Smooth muscle cell of the brain vasculature (primary cell): ENCODE measurements around the gene ADAMTSL5.
"Not testable (repeated sequence)": the region's sequence is repeated elsewhere in the genome, so short reads cannot be mapped to it uniquely, and the experiment has no call there.

Source experiments
- DNase-seq: peaks from one replicate; pipeline ENCODE4 v3.0.0-alpha.2; 2012; ENCODE audit warnings: low read depth, low spot score

Gene ADAMTSL5

DNA sequence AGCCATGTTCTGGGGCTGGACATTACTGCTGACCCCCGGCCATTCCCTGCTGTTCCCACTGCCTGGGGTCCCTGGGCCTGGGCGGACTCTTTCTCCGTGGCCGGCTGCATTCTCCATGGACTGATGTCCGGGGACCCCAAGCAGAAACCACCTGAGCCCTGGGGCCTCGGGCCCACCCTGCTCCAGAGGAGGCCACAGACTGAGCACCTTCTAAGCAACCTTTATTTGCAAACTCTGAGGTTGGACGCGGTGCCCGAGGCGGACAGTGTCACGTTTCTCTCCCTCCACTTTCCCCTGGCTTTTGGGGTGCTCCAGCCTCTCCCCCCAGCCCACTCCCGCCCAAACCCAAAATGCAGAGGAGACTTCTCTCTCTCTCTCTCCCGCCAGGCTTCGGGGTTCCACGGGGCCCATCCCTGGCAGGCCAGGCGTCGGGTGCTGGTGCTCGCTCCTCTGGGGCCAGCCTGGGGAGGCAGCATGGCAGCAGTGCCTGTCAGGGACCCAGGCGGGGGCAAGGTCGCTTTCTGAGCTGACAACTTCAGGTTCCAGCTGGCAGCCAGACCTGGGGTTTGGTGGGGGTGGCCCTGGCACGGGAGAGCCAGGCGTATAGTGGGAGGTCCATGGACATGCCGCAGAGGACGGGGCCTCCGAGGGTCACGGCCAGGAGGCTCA is 31.5 kb downstream of the ADAMTSL5 start:
- no peak for DNase-seq

DNA sequence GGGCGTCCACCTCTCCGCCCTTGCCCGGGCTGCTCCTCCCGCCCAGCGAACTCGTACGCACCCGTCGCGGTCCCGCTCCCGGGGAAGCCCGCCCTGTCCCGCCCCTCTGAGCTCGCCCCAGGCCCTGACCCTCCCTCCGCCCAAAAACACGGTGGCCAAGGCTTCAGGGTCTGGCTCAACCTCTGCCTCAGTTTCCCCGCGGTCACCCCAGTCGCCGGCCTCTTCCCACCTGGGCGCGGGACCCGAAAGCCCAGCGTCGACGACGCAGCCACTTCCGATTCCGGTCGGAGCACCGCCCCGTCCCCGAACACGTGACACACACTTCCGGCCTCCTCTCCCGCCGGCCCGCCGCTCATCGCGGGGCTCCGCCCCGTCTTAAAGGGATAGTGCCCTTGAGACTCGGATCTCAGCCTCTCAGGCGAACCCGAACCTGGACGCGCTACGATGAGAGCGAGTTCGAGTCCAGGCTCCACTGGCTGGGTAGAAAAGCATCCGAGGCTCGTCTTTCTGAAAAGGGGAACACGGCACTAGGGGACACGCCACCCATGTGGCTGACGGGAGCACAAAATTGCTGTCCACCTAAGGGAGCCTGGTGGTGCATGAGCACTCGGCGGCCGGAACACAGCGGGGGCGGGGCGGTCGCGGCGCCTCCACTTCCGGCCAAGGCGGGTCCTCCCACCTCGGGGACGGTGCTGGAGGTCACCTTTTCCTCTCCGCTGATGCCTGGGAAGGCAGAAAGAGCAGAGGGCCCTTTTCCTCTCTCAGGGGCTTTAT is 33.7 kb downstream of the ADAMTSL5 start, which contains the start of gene C19orf25:
Gene C19orf25 (minus strand): TSS at position 282 of the 774 bp plus-strand sequence. CDS start 312 bp downstream, outside the sequence.
- peak; percentile 75 for DNase-seq

DNA sequence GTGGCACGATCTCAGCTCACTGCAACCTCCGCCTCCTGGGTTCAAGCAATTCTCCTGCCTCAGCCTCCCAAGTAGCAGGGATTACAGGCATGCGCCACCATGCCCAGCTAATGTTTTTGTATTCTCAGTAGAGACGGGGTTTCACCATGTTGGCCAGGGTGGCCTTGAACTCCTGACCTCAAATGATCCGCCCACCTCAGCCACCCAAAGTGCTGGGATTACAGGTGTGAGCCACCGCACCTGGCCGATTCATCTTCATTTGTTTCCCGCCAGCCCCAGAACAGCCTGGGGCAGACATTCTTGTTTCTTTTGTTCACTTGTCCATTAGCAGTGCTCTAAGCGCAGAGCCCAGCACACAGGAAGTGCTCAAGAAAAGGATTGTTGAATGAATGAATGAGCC is 35.8 kb downstream of the ADAMTSL5 start:
- not testable (repeated sequence) for DNase-seq

DNA sequence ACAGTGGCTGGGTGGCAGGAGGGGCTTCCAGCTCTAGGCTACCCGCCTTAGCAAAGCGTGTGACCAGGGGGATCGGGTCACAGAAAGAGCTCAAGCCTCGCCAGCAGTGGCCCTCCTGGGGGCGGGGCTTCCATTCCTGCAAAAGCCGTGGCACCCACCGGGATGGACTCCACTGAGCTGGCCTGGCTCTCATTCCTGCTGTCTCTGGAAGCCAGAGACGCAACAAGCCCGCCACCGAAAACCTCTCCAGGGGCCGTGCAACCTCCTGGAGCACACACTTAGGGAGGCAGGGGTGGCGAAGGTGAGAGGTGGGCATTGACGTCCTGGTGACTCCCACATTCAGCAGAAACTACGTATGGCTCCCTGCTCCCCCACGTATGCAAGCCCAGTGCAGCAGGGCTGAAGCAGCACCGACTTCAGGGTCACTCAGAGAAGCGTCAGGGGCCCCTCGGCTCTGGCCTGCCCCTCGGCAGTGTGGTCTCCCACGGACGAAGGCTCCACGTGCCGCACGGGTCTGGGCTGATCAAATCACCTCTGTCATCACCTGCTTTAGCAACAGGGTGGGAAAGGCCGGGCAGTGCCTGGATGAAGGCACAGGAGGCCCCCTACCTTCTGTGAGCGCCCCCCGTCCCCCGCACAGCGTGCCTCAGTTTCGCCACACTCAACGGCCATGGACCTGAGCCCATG is 36.9 kb downstream of the ADAMTSL5 start:
- no peak for DNase-seq

DNA sequence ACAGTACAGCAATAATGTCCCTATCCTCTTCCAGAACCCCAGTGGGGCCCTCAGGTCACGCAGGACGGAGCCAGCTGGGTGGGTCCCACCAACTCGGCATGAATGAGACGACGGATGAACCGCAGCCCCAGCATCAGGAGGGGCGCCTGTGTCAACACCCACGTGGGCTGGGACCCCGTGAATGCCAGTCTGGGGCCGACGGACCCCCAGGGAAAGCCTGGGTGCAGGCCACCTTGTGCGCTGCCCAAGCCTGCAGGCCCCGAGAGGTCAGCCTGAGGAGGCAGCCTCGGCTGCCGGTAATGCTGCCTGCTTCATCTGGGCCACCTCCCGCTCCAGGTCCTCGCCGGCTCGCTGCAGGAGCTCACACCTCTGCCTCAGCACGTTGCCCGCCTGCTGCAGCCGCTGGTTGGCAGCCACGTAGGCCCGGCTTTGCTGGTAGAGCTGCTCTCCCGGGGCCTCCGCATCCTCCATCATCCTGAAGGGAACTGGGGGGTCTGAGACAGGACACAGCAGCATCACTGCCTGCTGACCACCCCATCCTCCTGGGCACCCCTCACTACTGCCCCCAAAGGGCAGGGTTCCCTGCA is 38.0 kb downstream of the ADAMTSL5 start:
- no peak for DNase-seq

DNA sequence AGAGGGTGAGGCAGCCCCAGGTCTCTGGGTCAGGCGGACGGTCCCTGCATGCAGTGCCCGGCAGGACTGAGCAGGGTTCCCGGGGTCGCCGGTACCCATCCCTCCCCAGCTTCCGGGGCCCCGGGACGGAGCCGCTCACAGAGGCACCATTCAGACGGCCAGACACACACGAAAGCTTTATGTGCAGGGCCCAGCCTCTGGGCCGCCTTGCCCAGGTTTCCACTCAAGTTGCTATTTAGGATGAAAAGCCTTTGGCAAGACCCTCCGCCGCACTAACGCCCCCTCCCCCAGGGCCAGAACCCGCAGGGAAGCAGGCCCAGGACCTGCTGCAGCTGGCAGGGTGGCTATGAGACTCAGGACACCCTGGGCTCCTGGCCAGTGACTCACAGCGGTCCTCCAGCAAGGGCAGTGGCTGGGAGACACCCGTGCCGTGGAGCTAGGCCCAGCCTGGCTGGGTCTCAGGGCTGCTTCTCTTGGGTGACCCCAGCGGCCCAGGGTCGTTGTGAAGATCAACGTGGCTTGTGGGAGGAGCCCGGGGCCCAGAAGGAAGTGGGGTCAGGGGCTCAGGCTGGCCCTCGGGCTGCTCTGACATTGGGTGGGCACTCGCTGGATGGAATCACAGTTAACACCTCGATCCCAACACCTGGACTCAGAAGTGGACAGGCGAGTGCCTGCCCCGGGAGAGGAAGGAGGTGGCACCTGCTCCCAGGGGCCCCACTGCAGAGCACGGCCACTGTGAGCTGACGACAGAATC is 38.6 kb downstream of the ADAMTSL5 start:
- DNase-seq = no peak

DNA sequence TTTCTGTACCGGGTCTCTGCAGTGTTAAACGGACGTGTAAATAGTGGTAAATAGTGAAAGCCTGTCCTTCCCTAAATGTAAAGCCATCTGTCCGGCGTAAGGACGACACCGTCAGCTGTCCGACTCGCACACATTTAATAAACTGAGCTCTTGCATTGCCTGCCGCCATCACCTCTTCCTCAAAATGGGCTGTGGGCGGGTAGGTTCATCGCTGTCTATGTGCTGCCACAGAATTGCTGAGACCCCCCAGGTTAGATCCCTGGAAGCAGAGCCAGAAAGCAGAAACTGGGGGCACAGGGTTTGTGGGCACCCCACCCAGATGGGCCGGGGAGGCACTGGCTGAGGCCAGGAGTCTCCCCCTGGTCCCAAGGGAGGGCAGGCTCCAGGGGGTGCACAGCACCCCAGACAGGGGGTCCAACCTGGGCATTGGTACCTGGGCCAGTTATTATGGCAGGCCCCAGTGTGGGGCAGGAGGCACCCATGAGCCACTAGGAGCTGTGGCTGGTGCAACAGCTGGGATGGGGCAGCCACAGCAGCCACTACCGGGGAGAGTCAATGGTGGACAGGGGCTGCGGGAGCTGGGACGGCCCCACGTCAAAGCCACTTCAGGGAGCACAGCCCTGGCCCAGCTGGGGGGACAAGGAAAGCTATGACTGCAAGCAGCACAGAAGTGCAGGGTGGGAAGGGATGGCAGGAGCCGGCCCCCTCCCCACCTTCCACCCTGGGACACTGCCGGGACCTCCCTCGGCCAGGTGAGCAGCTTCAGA is 39.6 kb downstream of the ADAMTSL5 start:
- DNase-seq = no peak

DNA sequence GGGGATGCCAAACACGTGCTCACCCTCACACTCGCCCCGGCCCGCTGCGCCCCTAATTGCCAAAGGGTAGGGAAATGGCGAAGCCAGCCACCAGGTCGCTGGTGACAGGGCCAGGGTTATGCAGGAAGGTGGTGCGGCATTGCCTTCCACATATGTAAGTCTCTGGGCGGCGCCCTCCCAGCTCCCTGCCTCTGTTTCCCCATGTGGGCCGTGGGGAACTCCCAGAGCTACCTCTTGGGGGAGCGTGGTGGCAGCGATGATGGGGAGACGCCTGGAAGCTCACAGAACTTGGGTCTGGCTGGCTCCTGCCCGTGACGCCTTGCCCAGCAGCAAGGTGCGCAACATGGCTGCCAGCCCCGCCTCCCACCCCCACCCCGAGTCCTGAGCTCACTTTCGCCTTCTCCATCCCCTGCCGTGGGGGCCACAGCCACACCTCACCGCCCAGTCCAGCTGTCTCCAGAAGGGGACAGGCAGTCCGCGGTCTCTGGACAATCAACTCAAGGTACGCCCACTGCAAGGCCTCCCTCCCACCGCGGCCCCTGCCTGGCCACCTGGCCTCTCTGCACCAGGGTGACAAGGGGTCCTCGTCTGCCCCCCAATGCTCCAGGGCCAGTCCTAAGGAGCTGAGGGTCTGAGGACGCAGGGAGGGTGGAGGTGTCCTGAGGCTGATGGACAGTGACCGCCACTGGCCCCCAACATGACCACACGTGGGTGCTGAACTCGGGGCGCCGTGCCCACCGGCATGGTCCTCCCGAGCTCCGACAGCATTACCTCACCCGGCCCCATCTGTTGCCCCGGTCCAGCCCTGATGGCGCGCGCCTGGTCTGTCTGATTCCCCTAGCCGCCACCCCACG is 40.4 kb downstream of the ADAMTSL5 start:
- DNase-seq = no peak

DNA sequence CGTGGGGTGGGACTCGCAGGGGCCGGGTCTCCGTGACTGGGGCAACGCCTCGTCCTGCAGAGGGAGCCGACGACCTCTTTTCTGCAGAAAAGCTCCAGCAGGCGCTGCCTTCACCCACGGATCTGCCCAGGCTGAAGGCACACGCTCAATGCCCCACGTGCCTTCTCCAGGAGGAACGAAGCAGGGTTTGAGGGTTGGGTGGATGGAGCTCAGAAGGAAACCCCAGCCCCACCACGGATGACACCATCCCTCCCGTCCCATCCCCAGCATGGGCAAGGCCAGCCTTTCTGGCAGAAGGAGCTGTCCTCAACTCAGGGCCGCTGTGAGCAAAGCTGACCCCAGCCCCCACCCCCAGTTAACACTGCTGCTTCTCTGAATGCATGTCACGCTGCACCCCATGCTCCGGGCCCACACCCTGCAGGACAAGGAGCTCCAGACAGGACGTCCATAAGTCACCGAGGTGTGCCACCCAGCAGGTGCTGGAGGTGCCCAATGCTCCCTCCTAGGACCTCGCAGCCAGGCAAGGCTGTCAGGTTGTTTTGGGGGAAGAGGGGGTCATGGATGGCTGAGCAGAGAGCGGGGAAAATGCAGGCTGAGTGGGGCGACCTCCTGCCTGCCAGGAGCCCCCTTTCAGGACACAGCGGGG is 41.2 kb downstream of the ADAMTSL5 start:
- no peak for DNase-seq

DNA sequence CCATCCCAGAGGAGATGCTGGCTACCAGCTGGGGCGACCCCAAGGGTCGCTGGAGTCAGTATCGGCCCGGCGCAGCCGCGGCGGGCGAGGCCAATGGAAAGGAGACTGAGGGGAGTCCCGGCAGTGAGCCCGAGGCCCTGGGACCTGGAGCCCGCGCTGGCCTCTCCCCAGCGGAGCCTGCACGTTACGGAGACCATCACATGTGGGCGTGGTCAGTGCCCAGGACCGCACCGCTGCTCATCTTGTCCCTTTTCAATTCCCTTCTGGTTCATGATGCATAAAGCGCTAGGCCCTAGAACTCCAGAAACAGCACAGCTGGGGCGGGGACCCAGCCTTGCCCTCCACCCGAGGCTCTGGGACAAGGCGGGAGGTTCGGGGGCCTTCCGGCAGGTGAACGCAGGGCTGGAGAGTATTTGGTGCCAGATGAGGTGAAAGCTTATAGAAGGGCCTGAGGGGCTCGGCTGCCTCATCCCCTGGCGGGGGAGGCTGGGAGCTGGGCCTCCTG is 41.8 kb downstream of the ADAMTSL5 start:
- no peak for DNase-seq

DNA sequence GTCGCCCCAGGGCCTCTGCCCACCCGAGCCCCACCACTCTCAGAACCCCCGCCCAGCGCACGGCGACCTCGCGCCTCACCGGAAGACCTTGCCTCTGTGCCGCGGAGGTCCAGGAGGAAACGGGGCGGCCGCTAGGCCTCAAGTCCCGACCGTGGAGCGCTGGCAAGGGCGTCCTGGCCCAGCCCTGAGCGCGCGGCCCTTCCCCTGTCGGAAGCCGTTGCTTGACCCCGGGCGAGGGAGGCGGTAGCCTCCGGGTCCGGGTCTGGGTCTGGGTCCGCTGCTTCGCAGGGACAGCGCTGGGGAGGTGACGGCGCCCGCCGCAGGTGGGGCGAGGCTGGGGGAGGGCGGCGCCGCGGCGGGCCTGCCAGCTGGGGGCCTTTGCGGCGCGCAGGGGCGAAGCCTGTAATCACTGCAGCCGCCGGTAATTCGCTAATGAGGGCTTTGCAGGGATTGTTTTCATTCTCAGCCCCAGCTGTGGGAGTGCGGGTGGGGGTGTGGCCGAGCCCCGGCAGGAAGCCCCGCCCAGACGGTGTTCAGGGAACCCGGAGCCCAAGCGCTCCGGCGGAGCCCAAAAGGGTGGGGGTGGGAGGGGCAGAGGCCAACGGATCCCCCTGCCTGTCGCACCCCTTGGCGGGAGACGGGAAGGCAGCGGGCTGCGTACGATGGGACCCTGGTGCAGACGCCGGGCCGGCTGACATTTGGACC is 42.4 kb downstream of the ADAMTSL5 start:
- DNase-seq = no peak

DNA sequence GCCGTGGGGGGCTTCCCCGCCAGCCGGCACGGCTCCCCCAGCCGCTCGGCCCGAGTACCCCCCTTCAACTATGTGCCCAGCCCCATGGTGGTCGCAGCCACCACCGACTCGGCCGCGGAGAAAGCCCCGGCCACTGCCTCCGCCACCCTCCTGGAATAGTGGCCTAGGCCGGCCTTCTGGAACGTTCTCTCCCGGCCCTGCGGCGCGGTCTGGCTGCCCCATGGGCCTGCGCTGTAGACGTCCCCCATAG is 42.8 kb downstream of the ADAMTSL5 start:
- DNase-seq = no peak

DNA sequence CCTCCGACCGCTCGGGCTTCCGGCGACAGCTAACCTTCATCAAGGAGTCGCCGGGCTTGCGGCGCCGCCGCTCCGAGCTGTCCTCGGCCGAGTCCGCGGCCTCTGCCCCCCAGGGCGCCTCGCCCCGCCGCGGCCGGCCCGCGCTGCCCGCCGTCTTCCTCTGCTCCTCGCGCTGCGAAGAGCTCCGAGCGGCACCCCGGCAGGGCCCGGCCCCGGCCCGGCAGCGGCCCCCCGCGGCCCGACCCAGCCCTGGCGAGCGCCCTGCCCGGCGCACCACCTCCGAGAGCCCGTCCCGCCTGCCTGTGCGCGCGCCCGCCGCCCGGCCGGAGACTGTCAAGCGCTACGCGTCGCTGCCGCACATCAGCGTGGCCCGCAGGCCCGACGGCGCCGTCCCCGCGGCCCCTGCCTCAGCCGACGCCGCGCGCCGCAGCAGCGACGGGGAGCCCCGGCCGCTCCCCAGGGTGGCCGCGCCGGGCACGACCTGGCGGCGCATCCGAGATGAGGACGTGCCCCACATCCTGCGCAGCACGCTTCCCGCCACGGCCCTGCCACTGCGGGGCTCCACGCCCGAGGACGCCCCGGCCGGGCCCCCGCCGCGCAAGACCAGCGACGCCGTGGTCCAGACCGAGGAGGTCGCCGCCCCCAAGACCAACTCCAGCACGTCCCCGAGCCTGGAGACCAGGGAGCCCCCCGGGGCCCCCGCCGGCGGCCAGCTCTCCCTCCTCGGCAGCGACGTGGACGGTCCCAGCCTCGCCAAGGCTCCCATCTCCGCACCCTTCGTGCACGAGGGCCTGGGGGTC is 43.4 kb downstream of the ADAMTSL5 start:
- DNase-seq = no peak

DNA sequence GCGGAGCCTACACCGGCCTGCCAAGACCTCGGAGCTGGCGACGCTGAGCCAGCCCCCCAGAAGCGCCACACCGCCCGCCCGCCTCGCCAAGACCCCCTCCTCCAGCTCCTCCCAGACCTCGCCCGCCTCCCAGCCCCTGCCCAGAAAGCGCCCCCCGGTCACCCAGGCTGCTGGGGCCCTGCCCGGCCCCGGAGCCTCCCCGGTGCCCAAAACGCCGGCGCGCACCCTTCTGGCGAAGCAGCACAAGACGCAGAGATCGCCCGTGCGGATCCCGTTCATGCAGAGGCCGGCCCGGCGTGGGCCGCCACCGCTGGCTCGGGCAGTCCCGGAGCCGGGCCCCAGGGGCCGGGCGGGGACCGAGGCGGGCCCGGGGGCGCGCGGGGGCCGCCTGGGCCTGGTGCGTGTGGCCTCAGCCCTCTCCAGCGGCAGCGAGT is 44.0 kb downstream of the ADAMTSL5 start:
- no peak for DNase-seq

DNA sequence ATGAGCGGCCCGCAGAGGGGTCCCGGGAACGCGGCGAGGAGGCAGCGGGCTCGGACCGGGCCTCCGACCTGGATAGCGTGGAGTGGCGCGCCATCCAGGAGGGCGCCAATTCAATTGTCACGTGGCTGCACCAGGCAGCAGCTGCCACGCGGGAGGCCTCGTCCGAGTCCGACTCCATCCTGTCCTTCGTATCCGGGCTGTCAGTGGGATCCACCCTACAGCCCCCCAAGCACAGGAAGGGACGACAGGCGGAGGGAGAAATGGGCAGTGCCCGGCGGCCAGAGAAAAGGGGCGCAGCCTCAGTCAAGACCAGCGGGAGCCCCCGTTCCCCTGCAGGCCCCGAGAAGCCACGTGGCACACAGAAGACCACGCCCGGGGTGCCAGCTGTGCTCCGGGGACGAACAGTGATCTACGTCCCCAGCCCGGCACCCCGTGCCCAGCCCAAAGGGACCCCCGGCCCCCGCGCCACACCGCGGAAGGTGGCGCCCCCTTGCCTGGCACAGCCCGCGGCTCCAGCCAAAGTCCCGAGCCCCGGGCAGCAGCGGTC is 44.5 kb downstream of the ADAMTSL5 start:
- no peak for DNase-seq

DNA sequence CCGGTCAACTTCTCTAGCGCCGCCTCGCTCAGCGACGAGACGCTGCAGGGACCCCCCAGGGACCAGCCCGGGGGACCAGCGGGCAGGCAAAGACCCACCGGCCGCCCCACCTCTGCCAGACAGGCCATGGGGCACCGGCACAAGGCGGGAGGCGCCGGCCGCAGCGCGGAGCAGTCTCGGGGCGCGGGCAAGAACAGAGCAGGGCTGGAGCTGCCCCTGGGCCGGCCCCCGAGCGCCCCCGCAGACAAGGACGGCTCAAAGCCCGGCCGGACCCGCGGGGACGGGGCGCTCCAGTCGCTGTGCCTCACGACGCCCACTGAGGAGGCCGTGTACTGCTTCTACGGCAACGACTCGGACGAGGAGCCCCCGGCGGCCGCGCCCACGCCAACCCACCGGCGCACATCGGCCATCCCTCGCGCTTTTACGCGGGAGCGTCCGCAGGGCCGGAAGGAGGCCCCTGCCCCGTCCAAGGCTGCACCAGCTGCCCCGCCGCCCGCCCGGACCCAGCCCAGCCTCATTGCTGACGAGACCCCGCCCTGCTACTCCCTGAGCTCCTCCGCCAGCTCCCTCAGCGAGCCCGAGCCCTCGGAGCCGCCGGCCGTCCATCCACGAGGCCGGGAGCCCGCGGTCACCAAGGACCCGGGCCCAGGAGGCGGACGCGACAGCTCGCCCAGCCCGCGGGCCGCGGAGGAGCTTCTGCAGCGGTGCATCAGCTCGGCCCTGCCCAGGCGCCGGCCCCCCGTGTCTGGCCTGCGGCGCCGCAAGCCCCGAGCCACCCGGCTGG is 45.1 kb downstream of the ADAMTSL5 start:
- DNase-seq = no peak

DNA sequence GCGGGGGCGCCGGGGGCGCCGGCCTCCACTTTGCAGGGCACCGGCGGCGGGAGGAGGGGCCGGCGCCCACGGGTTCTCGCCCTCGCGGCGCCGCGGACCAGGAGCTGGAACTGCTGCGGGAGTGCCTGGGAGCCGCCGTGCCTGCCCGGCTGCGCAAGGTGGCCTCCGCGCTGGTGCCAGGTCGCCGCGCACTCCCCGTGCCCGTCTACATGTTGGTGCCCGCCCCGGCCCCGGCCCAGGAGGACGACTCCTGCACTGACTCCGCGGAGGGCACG is 45.7 kb downstream of the ADAMTSL5 start:
- no peak for DNase-seq
